NB4 (cell line): ENCODE data around the gene APP.

Source experiments
- POLR2A ChIP-seq: IDR thresholded peaks from 2 replicates; pipeline ENCODE4 v1.6.1; 2011; ENCODE audit warnings: mild to moderate bottlenecking; ENCODE audit not compliant: insufficient read length; ENCODE audit errors: extremely low read depth
- TF ChIP-seq, protein P1 (sequence below): IDR thresholded peaks from one replicate; pipeline ENCODE4 v1.5.1; 2012; ENCODE audit warnings: low read depth, low read length

DNA sequence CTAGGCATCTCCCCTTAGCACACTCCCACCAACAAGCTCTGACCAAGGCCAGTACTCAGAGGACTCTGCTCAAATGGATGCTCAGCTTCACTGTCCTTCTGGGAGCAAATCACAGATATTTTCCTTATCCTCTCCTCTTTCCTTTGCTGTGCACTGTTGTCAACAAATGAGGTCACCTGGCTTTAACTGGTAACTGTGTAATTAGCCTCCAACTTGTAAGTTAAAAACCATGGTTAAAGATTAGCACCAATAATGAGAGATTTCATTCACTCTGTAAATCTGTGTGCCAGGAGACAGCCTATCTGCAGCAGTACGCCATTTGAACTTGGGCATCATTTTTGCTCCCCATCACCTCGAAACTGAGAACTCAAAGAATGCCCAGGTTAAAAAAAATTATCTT, 286.3 kb downstream of the APP start:
- TF ChIP-seq, protein P1, sequence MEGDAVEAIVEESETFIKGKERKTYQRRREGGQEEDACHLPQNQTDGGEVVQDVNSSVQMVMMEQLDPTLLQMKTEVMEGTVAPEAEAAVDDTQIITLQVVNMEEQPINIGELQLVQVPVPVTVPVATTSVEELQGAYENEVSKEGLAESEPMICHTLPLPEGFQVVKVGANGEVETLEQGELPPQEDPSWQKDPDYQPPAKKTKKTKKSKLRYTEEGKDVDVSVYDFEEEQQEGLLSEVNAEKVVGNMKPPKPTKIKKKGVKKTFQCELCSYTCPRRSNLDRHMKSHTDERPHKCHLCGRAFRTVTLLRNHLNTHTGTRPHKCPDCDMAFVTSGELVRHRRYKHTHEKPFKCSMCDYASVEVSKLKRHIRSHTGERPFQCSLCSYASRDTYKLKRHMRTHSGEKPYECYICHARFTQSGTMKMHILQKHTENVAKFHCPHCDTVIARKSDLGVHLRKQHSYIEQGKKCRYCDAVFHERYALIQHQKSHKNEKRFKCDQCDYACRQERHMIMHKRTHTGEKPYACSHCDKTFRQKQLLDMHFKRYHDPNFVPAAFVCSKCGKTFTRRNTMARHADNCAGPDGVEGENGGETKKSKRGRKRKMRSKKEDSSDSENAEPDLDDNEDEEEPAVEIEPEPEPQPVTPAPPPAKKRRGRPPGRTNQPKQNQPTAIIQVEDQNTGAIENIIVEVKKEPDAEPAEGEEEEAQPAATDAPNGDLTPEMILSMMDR, result no peak
- no peak for TF ChIP-seq POLR2A
